IPS-18c (cell line): ENCODE data around the gene MINDY4.

Experiments
- H3K4me3 ChIP-seq: 2 replicates; pipeline ENCODE4 v1.7.0; 2013; ENCODE audit warnings: low read depth, mild to moderate bottlenecking, low read length, moderate library complexity; ENCODE audit not compliant: insufficient read depth
- H3K9me3 ChIP-seq: one replicate; pipeline ENCODE4 v1.6.1; 2013; ENCODE audit warnings: mild to moderate bottlenecking, low read length, moderate library complexity; ENCODE audit not compliant: control insufficient read depth, insufficient read depth

MINDY4 gene

DNA sequence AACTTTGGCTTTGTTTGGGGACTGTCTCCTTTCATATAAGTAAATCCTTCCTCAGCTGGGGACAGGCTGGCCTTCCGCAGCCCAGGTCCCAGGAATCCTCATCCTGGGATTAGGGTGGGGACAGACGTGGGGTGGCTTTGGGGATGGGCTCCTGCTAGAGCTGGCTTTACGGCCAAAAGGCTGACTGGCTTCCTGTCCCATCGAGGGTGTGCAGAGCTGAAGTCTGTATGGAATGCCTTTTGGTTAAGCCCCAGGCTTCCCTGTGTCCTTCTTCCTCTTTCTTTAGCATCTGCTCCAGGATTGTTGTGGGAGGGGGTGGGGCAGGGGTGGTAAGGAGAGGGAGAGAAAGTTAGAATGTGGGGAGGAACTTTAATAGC is 81.1 kb downstream of the MINDY4 start:
- Histone ChIP-seq H3K9me3 (no peaks in the 10 kb centered on the region), H3K4me3 (no peak overlapping the region)

DNA sequence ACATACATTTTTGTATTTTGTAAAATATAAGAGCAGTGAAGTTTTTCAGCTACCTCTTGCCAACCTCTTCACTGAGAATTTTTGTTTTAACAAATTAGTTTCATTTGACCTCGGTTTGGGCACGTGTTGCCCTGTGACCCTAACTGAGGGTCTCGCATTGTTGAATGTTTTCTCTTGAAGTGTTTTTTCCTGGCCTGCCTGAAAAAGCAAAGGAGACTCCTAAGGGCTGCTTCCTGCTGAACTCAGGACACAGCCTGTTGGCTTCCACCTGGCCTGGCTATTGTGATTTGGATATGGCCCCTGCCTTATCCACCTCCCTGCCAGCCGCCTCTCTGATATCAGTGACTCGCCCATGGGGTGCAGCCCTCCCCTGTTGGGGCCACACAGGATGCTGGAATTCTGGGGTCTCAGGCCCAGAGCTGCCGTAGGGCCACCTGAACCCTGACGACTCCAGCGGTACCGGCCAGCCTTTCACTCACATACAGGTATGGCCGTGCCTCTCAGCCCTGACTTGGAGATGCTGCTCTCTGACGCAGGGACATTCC is 81.6 kb downstream of the MINDY4 start:
- Histone ChIP-seq H3K9me3 (no peaks in the 10 kb centered on the region), H3K4me3 (no peak overlapping the region)

DNA sequence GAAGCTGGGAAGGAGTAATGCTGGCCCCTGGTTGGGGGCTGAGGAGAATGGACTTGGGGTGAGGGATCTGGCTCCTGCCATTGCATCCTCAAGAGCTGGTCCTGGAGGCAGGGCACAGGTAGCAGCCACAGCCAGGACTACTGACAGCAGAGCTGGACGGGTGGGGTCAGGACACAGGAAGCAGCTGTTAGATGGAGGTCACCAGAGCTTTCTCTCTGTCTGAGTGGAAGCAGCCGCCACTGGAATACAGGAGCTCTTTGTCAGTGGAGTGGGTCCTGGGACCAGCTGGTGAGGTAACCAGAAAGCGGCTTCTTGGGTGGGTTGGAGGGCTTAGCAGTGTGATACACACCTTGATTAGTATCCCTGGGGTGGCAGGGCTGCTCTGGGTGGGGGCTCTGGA is 82.4 kb downstream of the MINDY4 start:
- Histone ChIP-seq H3K4me3 (no peak overlapping the region), H3K9me3 (no peaks in the 10 kb centered on the region)

DNA sequence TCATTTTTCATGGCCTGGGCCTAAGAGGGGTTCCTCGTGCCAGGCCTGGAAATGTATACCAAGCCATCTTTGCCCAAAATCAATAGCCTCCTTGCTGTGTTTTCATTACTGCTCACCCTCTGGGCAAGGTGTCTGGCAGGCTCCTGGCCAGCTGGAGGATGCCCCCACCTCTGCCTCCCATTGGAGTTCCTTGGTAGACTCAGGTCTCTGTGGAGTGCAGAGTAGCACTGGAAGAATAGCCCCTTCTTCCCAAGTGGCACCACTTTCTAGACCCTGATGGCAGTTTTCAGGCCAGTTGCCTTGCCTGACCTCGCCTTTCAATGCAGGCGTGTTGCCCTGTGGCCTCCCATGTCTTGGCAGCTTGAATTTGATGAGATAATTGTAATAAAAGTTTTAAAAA is 84.7 kb downstream of the MINDY4 start:
- no peaks in the 10 kb centered on the region for H3K9me3 ChIP-seq

DNA sequence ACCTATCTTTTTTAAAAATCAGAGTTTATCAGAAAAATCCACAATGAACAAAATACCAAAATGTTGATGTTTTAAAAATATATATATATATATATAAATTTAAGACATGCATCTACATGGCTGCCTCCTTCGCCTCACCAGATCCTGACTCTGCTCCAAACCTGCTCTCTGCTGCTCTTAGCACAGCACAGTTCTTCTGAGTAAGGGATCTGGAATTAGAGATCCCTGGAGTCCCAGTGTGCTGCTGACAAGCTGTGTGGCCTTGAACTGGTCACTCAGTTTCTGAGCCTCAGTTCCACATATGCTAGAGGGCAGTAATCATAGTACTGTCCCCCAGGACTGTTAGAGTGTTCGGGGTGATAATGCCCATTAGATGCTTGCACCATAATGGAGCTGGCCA is 87.4 kb downstream of the MINDY4 start:
- peaks cover 2% of the 10 kb centered on the region for H3K9me3 ChIP-seq

More for the DNA sequence above, 84.7 kb downstream of the MINDY4 start:
- H3K4me3 ChIP-seq, result no peak overlapping the region

DNA sequence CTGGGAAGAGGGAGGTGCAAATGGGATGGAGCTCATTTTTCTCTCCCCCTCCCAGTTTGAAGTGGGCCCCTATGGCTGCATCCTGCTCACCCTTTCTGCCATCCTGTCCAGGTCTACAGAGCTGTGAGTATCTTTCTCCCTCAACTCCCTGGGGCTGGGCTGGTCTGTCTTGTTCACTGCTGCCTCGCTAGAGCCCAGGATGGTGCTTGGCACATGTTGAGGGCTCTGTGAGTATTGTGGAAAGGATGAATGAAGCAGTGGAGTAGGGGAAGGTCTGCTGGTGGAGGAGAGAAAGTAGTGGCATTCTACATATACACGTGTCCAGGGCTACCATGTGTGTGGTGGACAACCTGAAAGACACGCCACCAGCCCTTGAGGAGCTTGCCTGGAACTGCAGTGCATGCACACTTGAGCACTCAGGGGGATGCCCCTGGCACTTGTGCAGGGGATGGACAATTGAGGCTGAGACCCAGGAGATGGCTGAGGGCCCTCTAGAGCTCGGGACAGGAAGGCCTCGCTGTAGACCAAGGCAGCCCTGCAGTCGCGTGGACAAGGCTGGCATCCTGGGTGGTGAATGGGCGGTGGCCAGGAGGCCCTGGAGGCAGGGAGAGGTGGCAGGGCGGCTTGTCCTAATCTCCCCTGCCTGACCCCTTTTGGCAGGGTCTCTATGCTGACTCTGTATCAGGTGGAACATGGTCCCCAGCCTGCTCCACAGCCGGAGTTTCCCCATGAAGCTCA is 88.2 kb downstream of the MINDY4 start:
- H3K9me3 ChIP-seq, result peaks cover 2% of the 10 kb centered on the region
- H3K4me3 ChIP-seq, result no peak overlapping the region

More for the DNA sequence above, 87.4 kb downstream of the MINDY4 start:
- no peak overlapping the region for H3K4me3 ChIP-seq

DNA sequence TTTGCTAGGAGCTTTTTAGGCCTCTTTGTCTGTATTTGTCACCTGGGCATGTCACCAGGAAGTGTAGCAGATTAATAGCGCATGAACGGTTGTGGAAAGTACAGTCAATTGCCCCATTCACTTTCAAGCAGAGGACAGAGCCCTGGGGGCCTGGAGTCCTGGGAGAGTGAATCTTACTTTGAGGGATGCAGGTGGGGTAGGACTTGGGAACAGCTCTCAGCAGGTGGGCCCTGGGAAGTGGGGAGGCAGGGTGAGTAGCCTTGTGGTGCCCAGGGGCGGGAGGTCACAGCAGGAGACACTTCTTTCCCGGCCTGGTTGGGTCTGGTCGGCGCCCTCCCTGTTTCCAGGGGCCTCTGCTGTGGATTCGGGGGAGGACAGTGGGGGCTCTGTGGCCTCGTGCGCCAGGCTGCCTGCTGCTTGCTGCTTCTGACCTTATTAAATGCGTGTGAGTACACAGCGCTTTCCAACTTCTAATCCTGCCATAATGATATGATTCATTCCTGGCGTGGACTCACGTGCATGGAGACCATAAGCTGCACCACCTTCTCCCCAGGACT is 88.8 kb downstream of the MINDY4 start:
- H3K9me3 ChIP-seq, result peaks cover 2% of the 10 kb centered on the region
- H3K4me3 ChIP-seq, result no peak overlapping the region

DNA sequence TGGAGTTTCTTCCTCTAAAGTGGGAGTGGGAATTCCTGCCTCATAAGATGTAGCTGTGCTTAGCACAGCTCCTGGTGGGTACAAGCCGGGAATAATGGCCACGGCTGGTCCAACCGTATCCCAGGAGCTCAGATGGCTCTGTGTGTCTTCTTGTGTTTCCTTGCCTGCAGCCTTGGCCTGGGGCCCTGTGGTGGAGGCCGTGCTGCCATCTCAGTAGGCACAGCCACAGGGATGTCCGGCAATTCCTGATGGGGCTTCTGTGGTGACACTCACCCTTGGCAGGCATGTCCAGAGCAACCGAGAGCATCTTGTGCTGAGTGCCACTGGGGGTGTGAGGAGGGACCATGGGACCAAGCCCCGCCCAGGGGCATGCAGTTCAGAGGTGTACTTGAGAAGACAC is 90.4 kb downstream of the MINDY4 start:
- Histone ChIP-seq H3K9me3 (peaks cover 2% of the 10 kb centered on the region), H3K4me3 (no peak overlapping the region)

DNA sequence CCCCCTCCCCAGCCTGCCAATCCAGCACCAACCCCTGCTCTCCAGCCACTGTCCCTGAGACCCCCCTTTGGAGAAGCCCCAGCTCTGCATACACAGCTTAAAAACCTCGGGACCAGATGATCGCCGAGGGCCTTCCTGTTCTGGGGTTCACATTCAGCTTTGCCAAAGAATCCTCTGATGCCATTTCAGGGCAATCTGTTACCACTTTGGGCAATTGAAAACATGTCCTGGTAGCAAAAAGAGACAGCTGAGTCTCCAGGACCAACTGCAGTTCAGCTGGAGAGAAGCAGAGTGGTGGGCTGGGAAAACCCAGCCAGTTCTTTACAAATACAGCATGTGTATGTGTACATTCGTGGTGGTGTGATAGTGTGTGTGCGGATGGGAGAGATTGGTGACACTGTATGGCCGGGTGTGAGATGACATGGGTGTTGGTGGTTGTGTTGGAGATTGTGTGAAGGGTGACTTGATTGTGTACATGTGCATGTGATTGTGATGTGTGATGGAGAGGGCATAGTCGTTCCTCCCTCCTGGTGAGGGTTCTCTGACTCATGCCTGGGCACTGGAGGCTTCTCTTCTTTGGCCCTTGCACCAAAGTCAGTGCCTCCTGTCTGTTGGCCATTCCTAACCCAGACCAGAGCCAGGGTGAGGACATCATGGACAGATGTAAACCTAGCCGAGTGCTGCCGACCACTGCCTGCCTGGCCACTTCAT is 91.9 kb downstream of the MINDY4 start:
- no peak overlapping the region for H3K4me3 ChIP-seq
- H3K9me3 ChIP-seq, result peaks cover 2% of the 10 kb centered on the region

DNA sequence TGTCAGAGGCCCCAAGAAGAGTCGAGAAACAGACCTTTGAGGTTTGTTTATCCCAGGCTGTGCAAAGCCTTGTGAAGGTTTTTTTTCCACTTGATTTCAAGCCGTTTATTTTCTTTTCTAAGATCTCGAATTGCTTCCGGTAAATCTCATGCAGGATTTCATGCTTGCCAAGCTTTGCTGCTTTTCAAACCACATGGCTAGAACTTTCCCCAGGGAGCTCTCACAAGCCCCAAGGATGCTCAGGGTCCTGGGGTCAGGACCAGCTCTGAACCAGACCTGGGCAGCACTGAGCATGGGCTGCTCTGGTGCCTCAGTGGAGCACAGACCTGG is 92.5 kb downstream of the MINDY4 start:
- no peak overlapping the region for H3K4me3 ChIP-seq
- H3K9me3 ChIP-seq, result peaks cover 2% of the 10 kb centered on the region

DNA sequence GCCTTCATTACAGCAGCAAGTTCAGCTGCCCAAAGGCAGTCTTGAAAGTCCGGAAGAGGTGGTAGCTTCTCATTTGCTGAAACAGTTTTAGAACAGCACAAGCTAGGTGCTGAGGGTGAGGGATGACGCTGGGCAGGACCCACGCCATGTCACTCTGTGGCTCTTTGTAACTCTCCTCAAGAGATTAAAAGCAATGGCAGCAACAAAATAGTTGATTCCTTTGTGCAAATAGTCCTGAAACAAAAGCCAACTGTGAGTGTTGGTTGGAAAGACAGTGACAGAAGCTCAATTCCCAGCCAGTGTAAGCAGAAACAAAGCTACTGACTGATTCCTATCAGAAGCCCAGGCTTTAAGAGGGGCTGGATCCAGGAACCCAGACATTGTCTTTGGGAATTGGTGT is 92.9 kb downstream of the MINDY4 start:
- Histone ChIP-seq H3K9me3 (peaks cover 2% of the 10 kb centered on the region), H3K4me3 (no peak overlapping the region)

DNA sequence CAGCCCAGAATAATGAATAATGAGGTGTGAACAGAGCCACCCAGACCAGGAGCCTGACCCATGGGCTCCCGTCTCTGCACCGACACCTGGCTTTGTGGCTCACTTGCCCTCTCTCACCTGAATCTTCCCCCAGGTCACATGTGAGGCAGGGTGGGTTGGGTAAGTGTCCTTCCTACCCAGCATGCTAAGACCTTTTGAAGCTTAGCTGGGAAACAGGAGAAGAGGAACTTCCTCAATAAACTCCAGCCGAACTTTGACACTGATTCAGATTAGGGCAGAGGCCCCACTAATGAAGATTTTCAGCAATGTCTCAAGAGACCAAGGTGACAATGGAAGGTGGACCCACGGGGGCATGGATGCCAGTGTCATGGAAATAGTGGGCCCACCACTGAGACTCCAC is 93.9 kb downstream of the MINDY4 start:
- H3K4me3 ChIP-seq, result no peak overlapping the region

DNA sequence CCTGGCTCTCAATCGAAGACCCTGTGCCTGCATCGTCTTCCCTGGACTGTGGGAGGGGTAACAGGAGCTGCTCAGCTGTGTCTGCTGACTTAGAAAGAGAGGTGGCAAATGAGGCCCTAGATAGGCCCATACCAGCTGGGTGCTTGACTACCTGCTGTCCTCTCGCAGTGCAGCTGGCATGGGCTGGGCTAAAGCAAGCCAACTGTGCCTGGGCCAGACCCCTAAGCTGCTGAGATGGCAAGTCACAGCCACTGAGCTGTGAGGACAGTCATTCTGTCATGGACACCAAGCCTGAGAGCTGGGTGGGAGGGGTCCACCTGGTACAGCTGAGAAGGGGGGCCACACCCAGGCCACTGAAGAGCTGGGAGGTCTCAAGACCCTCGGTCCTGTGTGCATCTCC is 94.6 kb downstream of the MINDY4 start:
- no peak overlapping the region for H3K4me3 ChIP-seq

More for the DNA sequence above, 93.9 kb downstream of the MINDY4 start:
- H3K9me3 ChIP-seq, result peaks cover 2% of the 10 kb centered on the region

DNA sequence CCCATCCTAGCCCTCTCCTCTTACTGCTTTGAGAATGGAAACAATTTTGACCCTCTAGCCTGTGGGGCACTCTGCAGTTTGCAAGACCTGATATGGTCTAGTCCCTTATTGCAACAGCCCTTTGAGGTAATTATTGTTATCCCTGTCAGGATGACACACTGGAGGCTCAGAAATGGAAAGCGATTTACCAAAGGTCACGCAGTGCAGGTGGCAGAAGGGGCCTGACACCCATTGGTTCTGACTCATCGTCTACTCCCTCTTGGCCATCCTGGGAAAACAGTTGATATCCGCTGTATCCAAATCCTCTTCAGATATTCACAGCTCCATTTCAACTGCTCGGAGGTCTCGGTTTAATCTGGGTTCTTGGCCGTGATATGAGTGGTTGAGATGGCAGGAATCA is 95.7 kb downstream of the MINDY4 start:
- Histone ChIP-seq H3K4me3 (no peak overlapping the region), H3K9me3 (peaks cover 2% of the 10 kb centered on the region)

More for the DNA sequence above, 94.6 kb downstream of the MINDY4 start:
- peaks cover 2% of the 10 kb centered on the region for H3K9me3 ChIP-seq

DNA sequence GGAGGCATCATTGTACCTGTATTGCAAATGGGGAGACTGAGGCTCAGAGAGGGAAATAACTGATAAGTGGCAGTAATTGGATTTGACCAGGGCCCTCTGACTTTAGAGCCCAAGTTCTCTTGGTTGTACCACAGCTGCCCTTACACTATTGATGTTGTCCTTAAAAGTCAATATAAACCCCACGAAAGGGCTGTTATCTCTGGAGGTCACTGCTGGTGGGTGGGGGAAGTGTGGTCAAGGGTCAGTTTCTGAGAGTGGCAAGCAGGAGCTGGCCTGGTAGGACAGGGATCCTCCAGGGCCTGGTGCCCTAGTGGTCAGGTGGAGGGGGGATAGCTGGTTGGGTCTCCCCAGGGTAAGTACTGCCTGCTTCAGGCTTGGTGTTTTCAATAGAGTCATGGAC is 96.3 kb downstream of the MINDY4 start:
- Histone ChIP-seq H3K4me3 (no peak overlapping the region), H3K9me3 (peaks cover 2% of the 10 kb centered on the region)

DNA sequence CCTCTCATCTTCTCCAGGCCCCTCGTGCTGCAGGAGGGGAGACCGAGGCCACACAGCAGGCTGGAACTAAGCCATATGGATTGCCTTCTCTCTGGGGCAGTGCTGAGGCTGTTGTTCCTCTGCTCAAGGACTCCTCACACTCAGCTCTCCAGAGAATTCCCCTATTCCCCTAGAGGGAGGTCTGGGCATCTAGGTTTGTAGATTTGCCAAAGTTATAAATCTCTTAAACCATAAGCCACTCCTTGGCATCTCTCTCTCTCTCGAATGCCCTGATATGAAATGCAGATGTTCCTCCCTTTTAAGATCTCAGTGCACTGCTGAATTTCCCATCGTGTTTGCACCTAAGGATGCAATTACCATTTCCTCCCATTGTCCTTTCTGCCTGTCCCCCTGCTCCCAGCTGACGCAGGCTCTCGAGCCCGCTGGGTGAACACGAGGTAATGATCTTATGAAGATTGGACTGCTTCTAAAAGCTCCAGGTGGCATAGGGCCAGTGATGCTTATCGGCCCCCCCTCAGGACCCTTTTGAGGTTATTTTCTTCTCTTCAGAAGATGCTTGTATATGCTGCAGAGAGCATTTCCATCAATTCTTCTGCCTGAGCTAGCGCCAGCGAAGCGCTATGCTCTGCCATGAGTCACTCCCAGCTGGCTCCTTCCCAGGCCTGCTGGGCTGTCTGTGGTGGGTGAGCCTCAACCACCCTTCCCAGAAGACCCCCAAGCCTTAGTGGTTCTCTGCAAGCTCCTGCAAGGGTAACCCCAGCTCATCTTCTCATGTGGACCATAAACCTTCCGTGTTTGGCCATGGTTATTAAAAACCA is 98.8 kb downstream of the MINDY4 start:
- no peak overlapping the region for H3K4me3 ChIP-seq
- H3K9me3 ChIP-seq, result no peaks in the 10 kb centered on the region

DNA sequence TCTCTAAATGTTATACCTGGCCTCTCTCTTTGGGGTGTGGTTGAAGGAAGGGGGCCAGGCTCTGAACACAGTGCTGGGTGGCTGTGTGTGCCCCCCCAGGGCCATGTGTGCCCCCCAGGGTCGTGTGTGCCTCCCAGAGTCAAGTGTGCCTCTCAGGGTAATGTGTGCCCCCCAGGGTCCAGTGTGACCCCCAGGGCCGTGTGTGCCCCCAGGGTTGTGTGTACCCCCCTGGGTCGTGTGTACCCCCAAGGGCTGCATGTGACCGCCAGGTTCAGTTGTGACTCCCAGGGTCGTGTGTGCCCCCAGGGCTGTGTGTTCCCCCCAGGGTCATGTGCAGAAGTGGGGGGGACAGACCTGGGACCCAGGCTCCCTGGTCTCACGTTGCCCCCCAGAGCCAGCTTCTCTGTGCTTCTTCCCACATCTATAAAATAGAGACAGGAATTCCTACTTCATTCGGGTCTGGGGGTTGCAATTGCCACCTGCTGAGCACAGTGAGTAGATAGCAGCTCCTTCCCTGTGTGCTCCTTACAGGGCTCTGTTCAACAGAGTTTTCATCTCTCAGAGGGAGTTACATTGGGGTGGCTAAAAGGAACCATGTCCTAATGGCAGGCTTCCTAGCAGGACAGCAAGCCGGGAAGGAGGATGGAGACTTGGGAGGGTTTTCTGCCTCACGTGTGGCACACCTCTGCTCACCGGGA is 99.8 kb downstream of the MINDY4 start:
- no peak overlapping the region for H3K4me3 ChIP-seq
- no peaks in the 10 kb centered on the region for H3K9me3 ChIP-seq
